Spleen (tissue), 7 donors: Measurements from ENCODE around the gene ACOX2.

ENCODE experiments used
- POLR2A ChIP-seq, 3 donors: fragments of 450-650 bp; IDR thresholded peaks; one replicate each; pipeline ENCODE4 v1.5.1; 2017; ENCODE audit warnings: antibody characterized with exemption in 3 of 3, mild to moderate bottlenecking in 1 of 3
- POLR2AphosphoS5 ChIP-seq, 3 donors: sonication (generic); formaldehyde crosslinking; IDR thresholded peaks; one replicate each; pipeline ENCODE4 v1.5.1; 2017; ENCODE audit warnings: antibody characterized with exemption in 3 of 3
- TF ChIP-seq, protein P1 (sequence below), 11 experiments: fragments of 200-600 bp in 7 of 11; fragments of 450-650 bp in 4 of 11; sonication (generic) in 4 of 11; IDR thresholded peaks in 8 of 11; conservative IDR thresholded peaks in 3 of 11; 1 replicate in 7 of 11; 2 replicates in 4 of 11; pipeline versions ENCODE4 v1.4.0 to v1.8.0; 2016 to 2021; ENCODE audit warnings: antibody characterized with exemption in 11 of 11, inconsistent platforms in 4 of 11, mild to moderate bottlenecking in 1 of 11
- donor health status: DM: no; HTN: no; CAD: no; lungs with moderate emphysema.
- donor health status: DM: no; HTN: no; CAD: no.
- donor health status: DM: no; HTN: no; CAD: no.

DNA sequence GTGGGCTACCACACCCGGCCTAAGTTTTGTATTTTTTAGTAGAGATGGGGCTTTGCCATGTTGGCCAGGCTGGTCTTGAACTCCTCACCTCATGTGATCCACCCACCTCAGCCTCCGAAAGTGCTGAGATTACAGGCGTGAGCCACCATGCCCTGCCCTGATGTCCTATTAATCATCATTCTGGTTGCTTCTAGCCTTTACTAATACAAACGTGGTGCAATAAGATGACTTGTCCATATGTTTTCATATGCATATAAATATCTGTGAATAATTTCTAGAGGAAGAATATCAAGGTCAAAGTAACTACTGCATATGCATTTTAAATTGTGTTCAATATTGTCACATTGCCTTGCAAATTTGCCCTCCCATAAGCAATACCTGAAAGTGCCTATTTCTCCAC, 77.8 kb downstream of the ACOX2 start:
- TF ChIP-seq, protein P1, sequence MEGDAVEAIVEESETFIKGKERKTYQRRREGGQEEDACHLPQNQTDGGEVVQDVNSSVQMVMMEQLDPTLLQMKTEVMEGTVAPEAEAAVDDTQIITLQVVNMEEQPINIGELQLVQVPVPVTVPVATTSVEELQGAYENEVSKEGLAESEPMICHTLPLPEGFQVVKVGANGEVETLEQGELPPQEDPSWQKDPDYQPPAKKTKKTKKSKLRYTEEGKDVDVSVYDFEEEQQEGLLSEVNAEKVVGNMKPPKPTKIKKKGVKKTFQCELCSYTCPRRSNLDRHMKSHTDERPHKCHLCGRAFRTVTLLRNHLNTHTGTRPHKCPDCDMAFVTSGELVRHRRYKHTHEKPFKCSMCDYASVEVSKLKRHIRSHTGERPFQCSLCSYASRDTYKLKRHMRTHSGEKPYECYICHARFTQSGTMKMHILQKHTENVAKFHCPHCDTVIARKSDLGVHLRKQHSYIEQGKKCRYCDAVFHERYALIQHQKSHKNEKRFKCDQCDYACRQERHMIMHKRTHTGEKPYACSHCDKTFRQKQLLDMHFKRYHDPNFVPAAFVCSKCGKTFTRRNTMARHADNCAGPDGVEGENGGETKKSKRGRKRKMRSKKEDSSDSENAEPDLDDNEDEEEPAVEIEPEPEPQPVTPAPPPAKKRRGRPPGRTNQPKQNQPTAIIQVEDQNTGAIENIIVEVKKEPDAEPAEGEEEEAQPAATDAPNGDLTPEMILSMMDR (IDR thresholded peaks at IDR 0.05 in 8 of 11, conservative IDR thresholded peaks at IDR 0.05 in 3 of 11): no peak
- no peak for TF ChIP-seq POLR2AphosphoS5 (IDR thresholded peaks at IDR 0.05)
- TF ChIP-seq POLR2A (IDR thresholded peaks at IDR 0.05): no peak
